Natural killer cell (primary cell): Measurements from ENCODE around the gene GNE. TPM values are rescaled to one million over a fixed set of nuclear protein-coding genes. Genes with fewer than 3 reads are reported as not detected.
"Not testable (repeated sequence)": the region's sequence is repeated elsewhere in the genome, so short reads cannot be mapped to it uniquely, and the experiment has no call there.

ENCODE experiments used
- ATAC-seq, 3 donors: fragments of 150-1000 bp in 2 of 3; fragments of 200-7000 bp in 1 of 3; cut with Tn5 transposase; 1 replicate in 1 of 3; 2 replicates in 2 of 3; pipeline ENCODE4 v1.10.0; 2021; ENCODE audit warnings: mild to moderate bottlenecking in 2 of 3, moderate library complexity in 2 of 3
- DNase-seq, 2 donors: peaks; one replicate each; pipeline versions ENCODE4 v3.0.0 to v3.0.0-alpha.2; 2013 to 2021; ENCODE audit warnings: mixed read lengths in 1 of 2
- H3K27ac ChIP-seq: one replicate; pipeline ENCODE4 v1.5.1; 2013; ENCODE audit warnings: mild to moderate bottlenecking, low read length
- H3K27me3 ChIP-seq: one replicate; pipeline ENCODE4 v1.6.1; 2013; ENCODE audit warnings: low read length; ENCODE audit not compliant: control insufficient read depth, insufficient read depth
- H3K36me3 ChIP-seq: one replicate; pipeline ENCODE4 v1.6.1; 2013; ENCODE audit warnings: low read length; ENCODE audit not compliant: control insufficient read depth, insufficient read depth
- H3K4me1 ChIP-seq: one replicate; pipeline ENCODE4 v1.6.1; 2013; ENCODE audit warnings: low read length; ENCODE audit not compliant: control insufficient read depth, insufficient read depth
- H3K4me3 ChIP-seq: one replicate; pipeline ENCODE4 v1.5.1; 2013; ENCODE audit warnings: low read length
- H3K9me3 ChIP-seq: one replicate; pipeline ENCODE4 v1.6.1; 2013; ENCODE audit warnings: low read length; ENCODE audit not compliant: control insufficient read depth, insufficient read depth
- H3K27ac Mint-ChIP-seq, 2 donors: one replicate each; pipeline ENCODE4 v1.8.0; 2022; ENCODE audit warnings: mild to moderate bottlenecking in 2 of 2, mixed read lengths in 2 of 2, moderate library complexity in 1 of 2
- H3K27me3 Mint-ChIP-seq, 2 donors: one replicate each; pipeline ENCODE4 v1.8.0; 2022; ENCODE audit warnings: low read depth in 2 of 2, mixed read lengths in 2 of 2
- H3K36me3 Mint-ChIP-seq: one replicate; pipeline ENCODE4 v1.8.0; 2022; ENCODE audit warnings: mixed read lengths
- H3K4me1 Mint-ChIP-seq, 2 donors: one replicate each; pipeline ENCODE4 v1.8.0; 2022; ENCODE audit warnings: mixed read lengths in 2 of 2
- H3K4me3 Mint-ChIP-seq: one replicate; pipeline ENCODE4 v1.8.0; 2022; ENCODE audit warnings: mild to moderate bottlenecking, moderate library complexity, mixed read lengths
- H3K9me3 Mint-ChIP-seq, 2 donors: one replicate each; pipeline ENCODE4 v1.8.0; 2022; ENCODE audit warnings: mixed read lengths in 2 of 2
- CTCF ChIP-seq: fragments of 200-600 bp; IDR thresholded peaks from one replicate; pipeline ENCODE4 v1.8.0; 2022; ENCODE audit warnings: antibody characterized with exemption
- WGBS: methylation state at CpG from one replicate; pipeline ENCODE4 v1.1.7; 2013; ENCODE audit warnings: missing lambda C conversion rate; ENCODE audit not compliant: insufficient coverage; 5-methylcytosine and 5-hydroxymethylcytosine counted together
- intact Hi-C: fragments of 100-400 bp; cut with micrococcal nuclease; formaldehyde crosslinking; loops from one replicate; pipeline ENCODE4 v1.14.2; 2022
- total RNA-seq, 4 donors: library from RNA; stranded (reverse); fragments of 120-200 nt in 1 of 4; gene quantifications; one replicate each; pipeline versions ENCODE4 v1.2.3 to v1.2.4, GENCODE V29; 2013 to 2022

The GNE gene
- total RNA-seq, 3 donors from 2014 or later (not counting 1 experiment from before 2014, with no cell fraction given): 10.6 to 12.4 (median 11.3) TPM

- DNase-seq (peak in 1 of 2 donors; percentile 27), ATAC-seq (peak in 2 of 3 donors; percentile 15 to 32)
- H3K27ac Mint-ChIP-seq: peak overlapping the region; percentile 61 to 84
- Histone ChIP-seq H3K9me3 (no peaks in the 10 kb centered on the region), H3K36me3 (no peaks in the 10 kb centered on the region), H3K27me3 (no peaks in the 10 kb centered on the region), H3K27ac (peak overlapping the region; percentile 62), H3K4me3 (no peak overlapping the region), H3K4me1 (peaks cover 24% of the 10 kb centered on the region)
- H3K27me3 Mint-ChIP-seq: no peaks in the 10 kb centered on the region
- H3K4me3 Mint-ChIP-seq: no peak overlapping the region
- intact Hi-C loops: no loop called here
- H3K4me1 Mint-ChIP-seq: peaks cover 31 to 42% of the 10 kb centered on the region in 2 donors
- no peaks in the 10 kb centered on the region for H3K9me3 Mint-ChIP-seq
- no peak for TF ChIP-seq CTCF
- no peaks in the 10 kb centered on the region for H3K36me3 Mint-ChIP-seq
Measured at GRCh38 chr9:36187414-36187813, 70.8 kb downstream of the GNE start.

- H3K4me1 ChIP-seq, H3K36me3 Mint-ChIP-seq, H3K27me3 ChIP-seq, H3K4me3 Mint-ChIP-seq, DNase-seq, H3K9me3 Mint-ChIP-seq, H3K27ac ChIP-seq, intact Hi-C loops, H3K9me3 ChIP-seq, H3K36me3 ChIP-seq, H3K4me3 ChIP-seq, ATAC-seq, H3K4me1 Mint-ChIP-seq, H3K27me3 Mint-ChIP-seq, H3K27ac Mint-ChIP-seq: not testable (repeated sequence)
- 94% methylated on average over 5 of the region's 6 CpGs for WGBS
Measured at GRCh38 chr9:36180243-36180642, 78.0 kb downstream of the GNE start.

- intact Hi-C loops: no loop called here
- H3K9me3 Mint-ChIP-seq: no peaks in the 10 kb centered on the region
- no peak overlapping the region for H3K4me3 ChIP-seq
- no peak for DNase-seq
- peaks cover 9 to 12% of the 10 kb centered on the region in 2 donors for H3K27me3 Mint-ChIP-seq
- no peak for ATAC-seq
- no peaks in the 10 kb centered on the region for H3K9me3 ChIP-seq
- H3K27ac Mint-ChIP-seq: no peak overlapping the region
- WGBS: 94% methylated on average over 2 of the region's 4 CpGs
- no peaks in the 10 kb centered on the region for H3K27me3 ChIP-seq
- H3K36me3 ChIP-seq: no peaks in the 10 kb centered on the region
- no peak overlapping the region for H3K4me3 Mint-ChIP-seq
- TF ChIP-seq CTCF: no peak
- no peaks in the 10 kb centered on the region for H3K4me1 ChIP-seq
- no peaks in the 10 kb centered on the region for H3K36me3 Mint-ChIP-seq
- no peaks in the 10 kb centered on the region for H3K4me1 Mint-ChIP-seq
- H3K27ac ChIP-seq: no peak overlapping the region
Measured at GRCh38 chr9:36177571-36177970, 80.7 kb downstream of the GNE start.

- H3K9me3 Mint-ChIP-seq, H3K9me3 ChIP-seq, H3K4me3 Mint-ChIP-seq, H3K4me1 Mint-ChIP-seq, H3K27ac Mint-ChIP-seq, intact Hi-C loops, H3K27ac ChIP-seq, H3K36me3 Mint-ChIP-seq, ATAC-seq, H3K4me1 ChIP-seq, DNase-seq, H3K27me3 ChIP-seq, H3K4me3 ChIP-seq, H3K36me3 ChIP-seq: not testable (repeated sequence)
- H3K27me3 Mint-ChIP-seq: peaks cover 9 to 14% of the 10 kb centered on the region in 2 donors
- WGBS: 96% methylated on average over 10 of the region's 10 CpGs
Measured at GRCh38 chr9:36176496-36176895, 81.8 kb downstream of the GNE start.

GRCh38 chr9:36175209-36175608, 83.0 kb downstream of the GNE start:
- H3K27me3 Mint-ChIP-seq: peaks cover 0 to 12% of the 10 kb centered on the region in 2 donors
- H3K4me1 Mint-ChIP-seq, H3K36me3 ChIP-seq, intact Hi-C loops, H3K27ac Mint-ChIP-seq, H3K9me3 ChIP-seq, H3K36me3 Mint-ChIP-seq, H3K27ac ChIP-seq, H3K4me3 ChIP-seq, H3K4me3 Mint-ChIP-seq, ATAC-seq, H3K9me3 Mint-ChIP-seq, H3K27me3 ChIP-seq, H3K4me1 ChIP-seq, DNase-seq: not testable (repeated sequence)
- 92% methylated on average over 3 of the region's 3 CpGs for WGBS
